ENCODE measurements around the gene SNX8.
"Not testable (repeated sequence)": the region's sequence is repeated elsewhere in the genome, so short reads cannot be mapped to it uniquely, and the experiment has no call there.

GRCh38 chr7:2314956-2315530 is 802 bp upstream of the SNX8 start:
- not testable (repeated sequence) for TF ChIP-seq PBX3 (IDR thresholded peaks at IDR 0.05); KDM5A (IDR thresholded peaks at IDR 0.05); CTCF (IDR thresholded peaks at IDR 0.05); MAX (IDR thresholded peaks at IDR 0.05); BHLHE40 (IDR thresholded peaks at IDR 0.05; ENCODE audit: low read depth, low read length); RAD21 (conservative IDR thresholded peaks at IDR 0.05 in 1 of 2, IDR thresholded peaks at IDR 0.05 in 1 of 2); HEYL (CRISPR knock-in tag; IDR thresholded peaks at IDR 0.05); TP53 (CRISPR knock-in tag; IDR thresholded peaks at IDR 0.05); SMC3 (IDR thresholded peaks at IDR 0.05)

Measured in A549 (cell line).